GM19372 (cell line): ENCODE data around the gene CCDC82.
A peak's percentile ranks its signal among the peaks of the same experiment; 100 is the strongest.
"Not testable (repeated sequence)": the region's sequence is repeated elsewhere in the genome, so short reads cannot be mapped to it uniquely, and the experiment has no call there.

Experiments used
- ATAC-seq: cut with Tn5 transposase; IDR thresholded peaks from one replicate; pipeline ENCODE4 v1.9.1; 2021; ENCODE audit warnings: mild to moderate bottlenecking, low read depth, moderate library complexity; ENCODE audit not compliant: unreplicated experiment

The CCDC82 gene

DNA sequence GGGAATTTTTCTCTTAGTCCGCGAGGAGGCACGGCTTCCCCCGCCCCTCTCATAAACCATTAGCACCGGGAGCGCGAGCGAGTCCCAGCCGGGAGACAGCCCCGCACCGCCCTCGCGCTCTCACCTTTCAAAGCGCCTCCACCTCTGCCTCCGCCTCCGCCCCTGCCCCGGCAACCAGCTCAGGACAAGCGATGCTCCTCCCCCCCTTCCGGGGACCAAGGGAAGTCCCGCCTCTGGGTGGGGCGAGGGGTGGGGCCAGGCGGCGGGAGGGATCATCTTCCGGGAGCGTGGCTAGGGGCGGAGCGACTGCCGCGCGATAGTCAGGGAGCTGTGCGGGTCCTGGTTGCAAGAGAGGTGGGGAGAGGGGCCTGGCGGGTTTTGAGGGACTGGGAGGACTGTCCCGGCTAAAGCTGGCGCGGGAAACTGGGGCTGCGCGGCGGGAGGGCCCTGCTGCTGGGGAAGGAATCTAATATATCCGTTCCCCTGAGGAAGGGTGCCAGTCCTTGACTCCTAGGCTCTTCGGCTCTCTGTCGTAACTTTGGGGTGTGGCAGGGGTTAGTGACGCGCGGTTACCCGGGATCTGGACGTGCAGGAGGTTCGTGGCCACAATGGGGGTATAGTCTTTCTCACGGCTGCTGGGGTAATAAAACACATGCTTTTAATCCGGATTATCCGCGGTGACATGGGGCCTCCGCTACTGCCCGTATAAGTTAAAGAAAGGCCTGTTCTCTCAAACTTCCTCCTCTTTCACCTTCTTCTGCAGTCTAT lies at the start of gene CCDC82, which contains the start of gene JRKL:
Gene CCDC82 (minus strand): TSS at position 193 of the 768 bp plus-strand sequence. CDS start 5,165 bp downstream, outside the sequence.
Gene JRKL (plus strand): TSS at position 294 of the 768 bp plus-strand sequence. CDS start 637 bp downstream, outside the sequence.
- peak; percentile 88 for ATAC-seq

DNA sequence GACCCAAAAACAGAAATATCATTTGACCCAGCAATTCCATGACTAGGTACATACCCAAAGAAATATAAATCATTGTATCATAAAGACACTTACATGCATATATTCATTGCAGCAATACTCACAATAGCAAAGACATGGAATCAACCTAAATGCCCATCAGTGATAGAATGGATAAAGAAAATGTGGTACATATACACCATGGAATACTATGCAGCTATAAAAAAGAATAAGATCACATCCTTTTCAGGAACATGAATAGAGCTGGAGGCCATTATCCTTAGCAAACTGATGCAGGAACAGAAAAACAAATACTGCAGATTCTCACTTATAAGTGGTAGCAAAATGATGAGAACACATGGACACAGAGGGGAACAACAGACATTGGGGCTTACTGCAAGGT lies 42.9 kb upstream of the CCDC82 start:
- not testable (repeated sequence) for ATAC-seq

DNA sequence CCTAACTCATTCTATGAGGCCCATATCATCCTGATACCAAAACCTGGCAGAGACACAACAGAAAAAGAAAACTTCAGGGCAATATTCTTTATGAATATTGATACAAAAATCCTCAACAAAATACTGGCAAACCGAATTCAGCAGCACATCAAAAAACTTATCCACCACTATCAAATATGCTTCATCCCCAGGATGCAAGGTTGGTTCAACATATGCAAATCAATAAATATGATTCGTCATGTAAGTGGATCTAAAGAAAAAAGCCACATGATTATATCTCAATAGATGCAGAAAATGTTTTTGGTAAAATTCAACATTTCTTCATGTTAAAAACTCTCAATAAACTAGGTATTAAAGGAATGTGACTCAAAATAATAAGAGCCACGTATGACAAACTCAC lies 41.0 kb upstream of the CCDC82 start:
- ATAC-seq, result no peak

DNA sequence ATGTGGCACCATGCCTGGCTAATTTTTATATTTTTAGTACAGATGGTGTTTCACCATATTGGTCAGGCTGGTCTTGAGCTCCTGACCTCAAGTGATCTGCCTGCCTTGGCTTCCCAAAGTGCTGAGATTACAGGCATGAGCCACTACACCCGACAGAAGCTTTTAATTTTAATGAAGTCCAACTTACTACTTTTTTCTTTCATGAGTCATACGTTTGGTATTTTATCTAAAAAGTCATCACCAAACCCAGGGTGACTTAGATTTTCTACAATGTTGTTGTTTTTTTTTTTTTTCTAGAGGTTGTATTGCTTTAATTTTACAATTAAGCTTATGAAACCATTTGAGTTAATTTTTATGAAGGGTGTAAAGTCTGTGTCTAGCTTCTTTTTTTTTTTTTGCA lies 35.0 kb upstream of the CCDC82 start:
- ATAC-seq, result no peak

DNA sequence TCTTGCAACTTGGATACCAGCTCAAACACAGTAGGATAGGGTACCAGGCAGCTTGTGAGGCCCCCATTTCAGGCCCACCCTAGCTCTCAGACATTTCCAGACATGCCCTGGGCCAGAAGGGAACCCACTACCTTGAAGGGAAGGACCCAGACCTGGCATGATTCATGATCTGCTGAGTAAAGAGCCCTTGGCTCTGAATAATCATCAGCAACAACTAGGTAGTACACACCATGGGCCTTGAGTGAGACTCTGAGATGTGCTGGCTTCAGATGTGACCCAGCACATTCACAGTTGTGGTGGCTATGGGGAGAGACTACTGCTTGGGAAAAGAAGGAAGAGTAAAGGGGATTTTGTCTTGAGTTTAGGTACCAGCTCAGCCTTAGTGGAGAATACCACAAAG lies 23.7 kb upstream of the CCDC82 start:
- no peak for ATAC-seq

DNA sequence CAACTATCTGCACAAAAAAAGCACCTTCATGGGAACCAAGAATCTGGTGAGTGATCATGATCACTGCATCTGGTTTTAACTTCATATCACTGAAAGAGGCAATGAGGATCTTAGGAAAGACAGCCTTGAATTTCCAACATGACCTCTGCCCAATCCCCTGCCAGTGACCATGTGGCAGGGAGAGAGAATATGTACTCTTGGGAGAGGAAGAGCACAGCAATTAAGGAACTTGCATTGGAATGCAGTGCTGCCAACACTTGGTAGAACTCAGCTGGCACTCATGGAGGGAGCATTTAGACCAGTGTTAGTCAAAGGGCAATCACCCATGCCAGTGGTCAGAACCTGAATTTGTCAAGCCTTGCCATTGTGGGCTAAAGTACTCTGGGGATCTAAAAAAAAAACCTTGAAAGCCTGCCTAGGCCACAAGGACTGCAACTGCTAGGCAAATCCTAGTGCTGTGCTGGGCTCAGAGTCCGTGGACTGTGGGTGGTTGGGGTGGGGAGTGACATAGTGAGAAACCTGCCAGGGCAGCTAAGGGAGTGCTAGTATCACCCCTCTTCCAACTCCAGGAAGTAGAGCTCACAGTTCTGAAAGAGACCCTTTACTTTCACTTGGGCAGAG lies 23.2 kb upstream of the CCDC82 start:
- no peak for ATAC-seq

DNA sequence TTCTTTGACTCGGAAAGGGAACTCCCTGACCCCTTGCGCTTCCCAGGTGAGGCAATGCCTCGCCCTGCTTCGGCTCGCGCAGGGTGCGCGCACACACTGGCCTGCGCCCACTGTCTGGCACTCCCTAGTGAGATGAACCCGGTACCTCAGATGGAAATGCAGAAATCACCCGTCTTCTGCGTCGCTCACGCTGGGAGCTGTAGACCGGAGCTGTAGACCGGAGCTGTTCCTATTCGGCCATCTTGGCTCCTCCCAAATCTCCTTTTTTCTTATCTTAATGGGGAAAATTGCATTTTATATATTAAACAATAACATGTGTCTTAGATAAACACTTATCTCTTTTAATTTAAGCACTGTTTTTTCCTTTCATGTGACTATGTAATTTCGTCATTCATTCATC lies 21.7 kb upstream of the CCDC82 start:
- not testable (repeated sequence) for ATAC-seq

DNA sequence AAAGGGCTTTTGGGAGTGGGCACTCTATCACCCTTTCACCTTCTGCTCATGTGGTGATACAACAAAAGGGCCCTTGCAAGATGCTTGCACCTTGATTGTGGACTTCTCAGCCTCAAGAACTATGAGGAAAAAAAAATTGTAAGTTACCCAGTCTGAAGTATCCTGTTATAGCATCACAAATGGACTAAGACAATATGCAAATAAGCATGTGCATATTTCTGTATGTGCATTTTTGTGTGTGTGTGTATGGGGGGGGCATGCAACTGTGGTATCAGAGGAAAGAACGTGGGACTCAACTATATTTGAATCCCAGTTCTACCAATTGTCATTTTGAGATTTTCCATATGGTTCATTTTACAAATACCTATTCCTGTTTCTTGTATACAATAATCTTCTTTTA lies 11.0 kb upstream of the CCDC82 start:
- no peak for ATAC-seq

DNA sequence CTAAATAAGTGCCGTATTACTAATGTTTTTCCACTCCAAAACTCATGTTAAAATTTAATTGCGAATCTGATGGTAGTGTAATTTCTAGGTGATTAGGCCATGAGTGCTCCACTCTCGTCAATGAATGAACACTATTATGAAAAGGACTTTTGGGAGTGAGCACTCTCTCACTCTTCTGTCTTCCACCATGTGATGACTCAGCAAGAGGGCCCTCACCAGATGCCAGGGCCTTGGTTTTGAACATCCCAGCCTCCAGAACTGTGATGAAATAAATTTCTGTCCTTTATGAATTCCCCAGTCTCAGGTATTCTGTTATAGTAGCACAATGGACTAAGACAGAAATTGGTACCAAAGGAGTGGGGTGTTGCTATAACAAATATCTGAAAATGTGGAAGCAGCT lies 8.2 kb upstream of the CCDC82 start:
- ATAC-seq, result no peak

DNA sequence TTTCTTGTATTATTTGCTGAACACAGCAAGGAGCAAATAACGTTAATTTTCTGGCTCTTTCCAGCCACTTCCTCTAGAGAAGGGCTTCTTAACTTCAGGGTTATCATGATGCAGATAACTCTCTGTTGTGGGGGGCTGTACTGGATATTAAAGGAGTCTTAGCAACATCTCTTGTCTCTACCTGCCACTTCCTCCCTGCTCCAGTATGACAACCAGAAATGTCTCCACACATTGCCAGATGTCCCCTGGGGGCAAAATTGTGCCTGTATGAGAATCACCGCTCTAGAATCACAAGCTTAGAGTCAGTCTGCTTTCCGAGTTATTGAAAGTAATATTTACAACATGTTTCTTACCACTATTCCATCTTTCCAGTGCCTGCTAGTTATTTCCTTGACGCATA lies 6.9 kb upstream of the CCDC82 start:
- no peak for ATAC-seq

DNA sequence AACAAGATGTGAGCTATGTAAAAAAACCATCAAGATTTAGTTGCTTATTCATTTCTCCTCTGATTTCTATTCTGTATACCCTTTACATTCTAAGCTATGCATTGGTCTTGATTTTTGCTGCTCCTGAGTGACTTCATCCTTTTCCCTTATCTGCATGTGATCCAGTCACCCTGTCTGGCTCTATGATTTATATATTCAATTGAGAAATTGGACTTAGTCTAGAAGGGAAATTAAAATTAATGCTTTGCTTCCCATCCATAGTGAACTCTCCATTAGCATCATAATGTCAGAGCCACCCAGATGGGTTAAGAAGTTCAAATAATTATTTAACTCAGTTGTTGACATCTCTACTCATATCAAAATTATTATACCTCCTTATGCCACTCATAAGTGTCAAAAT lies 5.1 kb upstream of the CCDC82 start:
- ATAC-seq, result no peak

DNA sequence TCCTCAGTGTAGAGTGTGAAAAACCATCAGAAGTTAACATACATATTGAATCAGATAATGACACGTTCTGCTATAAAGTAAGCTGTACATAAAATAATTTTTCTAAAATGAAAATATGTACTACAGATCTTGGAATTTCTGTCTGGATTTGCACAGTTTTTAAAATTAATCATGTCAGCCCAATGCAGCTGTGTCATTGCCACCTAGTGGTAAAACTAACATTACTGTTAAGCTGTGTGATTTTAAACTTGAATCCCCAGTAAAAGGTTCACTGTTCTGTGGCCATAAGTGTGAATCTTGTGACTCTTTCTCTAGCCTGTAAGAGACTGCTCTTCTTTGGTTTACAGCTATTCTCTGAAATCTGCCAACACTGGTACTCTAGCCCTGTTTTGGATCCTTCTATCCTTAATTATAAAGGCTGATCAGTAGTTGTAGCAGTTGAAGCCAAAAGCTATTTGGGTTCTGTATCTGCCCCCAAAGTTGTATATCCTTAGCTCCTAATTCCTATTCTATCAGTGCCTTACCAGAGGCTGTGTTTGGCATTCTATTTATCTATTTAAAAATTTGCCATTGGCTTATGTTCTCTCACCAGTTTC lies 4.1 kb upstream of the CCDC82 start:
- ATAC-seq, result no peak

DNA sequence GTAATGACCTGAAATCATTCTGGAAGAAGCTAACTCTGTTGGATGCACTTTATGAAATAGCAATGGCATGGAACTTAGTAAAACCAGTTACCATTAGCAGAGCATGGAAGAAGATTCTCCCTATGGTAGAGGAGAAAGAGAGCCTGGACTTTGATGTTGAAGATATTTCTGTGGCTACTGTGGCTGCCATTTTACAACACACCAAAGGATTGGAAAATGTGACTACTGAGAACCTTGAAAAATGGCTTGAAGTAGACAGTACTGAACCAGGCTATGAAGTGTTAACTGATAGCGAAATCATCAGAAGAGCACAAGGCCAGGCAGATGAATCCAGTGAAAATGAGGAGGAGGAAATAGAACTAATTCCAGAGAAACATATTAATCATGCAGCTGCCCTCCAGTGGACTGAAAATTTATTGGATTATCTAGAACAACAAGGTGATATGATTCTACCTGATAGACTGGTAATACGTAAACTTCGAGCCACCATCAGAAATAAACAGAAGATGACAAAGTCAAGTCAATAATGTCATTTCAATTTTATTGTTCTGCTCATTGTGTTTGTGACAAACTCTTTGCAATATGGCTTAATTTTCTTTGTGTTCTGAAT lies 2.1 kb upstream of the CCDC82 start:
- no peak for ATAC-seq

DNA sequence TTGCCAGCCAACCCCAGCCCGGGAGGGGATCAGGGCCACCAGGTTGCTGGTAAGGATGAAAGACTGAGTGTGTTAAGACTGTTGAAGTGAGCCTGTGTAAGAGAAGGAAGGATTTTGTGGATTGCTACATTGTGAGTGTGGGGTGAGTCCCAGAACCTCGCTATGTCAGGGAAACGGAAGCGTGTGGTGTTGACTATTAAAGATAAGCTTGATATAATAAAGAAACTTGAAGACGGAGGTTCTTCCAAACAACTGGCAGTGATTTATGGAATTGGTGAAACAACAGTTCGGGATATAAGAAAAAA lies 728 bp upstream of the CCDC82 start:
- no peak for ATAC-seq

DNA sequence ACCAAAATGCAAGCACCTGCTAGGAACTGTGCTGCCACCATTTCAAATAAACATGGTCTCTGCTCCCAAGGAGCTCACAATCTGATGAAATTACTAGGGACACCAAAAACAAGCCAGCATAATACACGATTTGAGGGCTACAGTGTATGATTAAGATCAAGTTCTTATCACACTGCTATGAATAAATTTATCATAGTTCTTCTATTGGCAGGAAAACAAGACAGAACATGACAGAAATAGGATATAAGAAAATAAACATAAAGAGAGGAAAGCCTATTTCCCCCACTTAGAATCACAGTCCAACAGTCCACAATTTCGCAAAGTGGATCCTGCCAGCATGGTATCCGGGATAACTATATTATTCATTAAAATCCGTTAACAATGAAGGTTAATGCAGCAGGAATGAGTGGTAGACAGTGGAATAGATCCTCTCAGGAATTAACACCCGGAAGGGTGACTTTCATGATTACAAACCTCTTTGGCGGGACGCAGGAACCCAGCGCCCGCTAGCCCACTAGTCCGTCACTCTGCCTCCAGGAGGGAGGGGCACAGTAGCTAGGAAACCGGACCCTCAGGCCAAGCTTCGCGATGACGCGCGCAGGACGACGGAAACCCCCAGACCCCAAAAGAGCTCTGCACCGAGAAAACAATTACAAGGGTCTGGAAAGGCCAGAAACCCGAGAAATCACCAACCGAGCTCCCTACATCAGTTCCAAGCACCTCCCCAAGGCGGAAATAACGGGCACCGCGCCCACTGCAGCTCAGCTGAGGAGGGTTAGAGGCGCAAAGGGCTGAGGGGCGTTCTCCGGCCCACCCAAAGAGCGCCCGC lies 607 bp downstream of the CCDC82 start:
- peak; percentile 48 for ATAC-seq

DNA sequence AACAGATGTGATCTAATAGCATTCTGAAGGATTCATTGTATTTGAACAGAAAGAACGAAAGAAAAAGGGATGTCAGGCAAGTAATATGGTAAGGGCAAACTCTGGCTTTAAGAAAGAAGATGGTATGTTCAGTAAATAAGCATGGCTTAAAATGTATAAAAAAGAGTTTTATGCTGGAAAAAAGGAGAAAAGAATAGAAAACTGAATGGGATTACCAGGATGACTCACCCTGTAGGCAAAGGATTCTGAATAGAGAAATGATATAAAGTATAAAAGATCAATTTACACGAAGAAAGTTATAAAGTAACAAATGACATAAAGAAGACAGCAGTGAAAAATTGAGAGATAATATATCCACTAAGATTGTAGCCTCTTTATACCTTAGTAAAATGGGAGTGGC lies 4.5 kb downstream of the CCDC82 start:
- ATAC-seq, result no peak

DNA sequence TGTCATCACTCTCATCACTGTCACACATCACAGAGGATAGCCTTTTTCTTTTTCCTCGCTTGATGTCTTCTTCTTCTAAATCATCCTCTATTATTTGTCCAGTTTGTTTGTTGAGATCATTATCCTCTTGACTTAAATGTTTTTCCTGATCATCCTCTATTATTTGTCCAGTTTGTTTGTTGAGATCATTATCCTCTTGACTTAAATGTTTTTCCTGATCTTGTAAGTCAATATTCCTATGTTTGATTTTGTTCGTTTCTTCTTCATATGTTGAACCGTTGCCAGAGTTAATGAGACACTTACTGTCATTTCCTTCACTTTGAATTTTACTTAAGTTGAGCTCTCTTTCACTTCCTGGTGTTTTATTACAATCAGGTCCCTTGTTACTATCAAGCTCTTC lies 5.6 kb downstream of the CCDC82 start:
- ATAC-seq, result no peak

DNA sequence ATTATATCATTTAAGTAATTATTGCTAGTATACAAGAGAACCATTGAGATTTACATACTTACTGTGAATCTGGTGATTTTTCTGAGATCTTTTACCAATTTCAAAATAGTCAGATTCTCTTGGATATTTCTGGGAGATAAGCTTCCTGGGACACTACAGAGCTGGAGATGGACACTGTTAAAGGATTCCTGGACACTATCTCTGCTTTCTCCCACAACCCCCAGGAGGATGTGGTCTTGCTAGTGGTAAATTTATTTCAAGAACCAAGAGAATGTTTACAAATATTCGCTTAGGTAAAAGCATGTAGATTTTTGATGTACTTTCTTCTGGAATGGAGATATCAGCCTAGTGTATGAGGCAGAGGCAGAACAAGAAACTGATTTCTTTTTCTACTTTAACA lies 12.9 kb downstream of the CCDC82 start:
- ATAC-seq, result no peak

DNA sequence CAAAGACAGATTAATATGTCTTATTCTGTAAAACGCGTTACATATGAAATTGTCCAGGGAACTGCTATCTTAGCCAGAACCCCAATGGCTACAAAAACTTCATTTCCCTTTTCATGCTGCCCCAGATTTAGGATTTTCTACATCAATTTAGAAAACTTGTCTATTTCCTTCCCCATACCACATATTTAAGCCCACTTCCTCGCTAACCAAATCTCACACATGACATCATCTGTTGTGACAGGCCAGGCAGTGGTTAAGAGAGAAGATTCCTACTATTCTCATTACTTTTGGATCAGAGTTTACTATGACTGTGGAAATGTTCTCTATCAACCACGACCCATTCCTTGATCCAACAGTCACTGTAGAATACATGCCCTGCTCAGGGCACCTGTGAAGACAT lies 15.9 kb downstream of the CCDC82 start:
- no peak for ATAC-seq

DNA sequence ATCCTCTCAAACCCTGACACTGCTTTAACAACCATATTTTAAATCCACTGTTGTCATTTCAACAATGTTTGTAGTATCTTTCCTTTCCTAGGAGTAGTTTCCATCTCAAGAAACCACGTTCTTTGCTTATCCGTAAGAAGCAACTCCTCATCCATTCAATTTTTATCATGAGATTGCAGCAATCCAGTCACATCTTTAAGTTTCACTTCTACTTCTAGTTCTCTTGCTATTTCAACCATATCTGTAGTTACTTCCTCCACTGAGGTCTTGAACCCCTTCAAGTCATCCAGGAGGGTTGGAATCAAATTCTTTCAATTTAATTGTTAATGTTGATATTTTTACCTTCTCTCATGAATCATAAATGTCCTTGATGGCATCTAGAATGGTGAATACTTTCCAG lies 22.4 kb downstream of the CCDC82 start:
- no peak for ATAC-seq

DNA sequence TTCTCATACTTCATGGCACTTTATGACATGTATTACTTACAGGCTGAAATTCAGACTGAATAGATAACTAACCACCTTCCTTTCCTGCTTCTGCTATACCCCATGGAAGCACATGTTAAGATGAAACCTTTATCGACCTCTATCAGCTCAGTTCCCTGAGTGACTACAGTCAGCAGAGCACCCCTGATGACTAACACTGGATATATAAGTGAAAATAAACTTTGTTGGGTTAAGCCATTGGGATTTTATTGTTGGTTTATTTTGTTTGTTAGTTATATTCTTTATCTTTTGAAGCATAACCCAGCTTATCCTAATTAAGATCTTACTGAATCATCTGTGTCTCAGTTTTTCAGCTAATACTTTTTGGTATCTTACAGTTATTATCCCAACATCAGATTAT lies 23.7 kb downstream of the CCDC82 start:
- no peak for ATAC-seq
